Osteoblast (primary cell): ENCODE results near the gene DGKB. TPM values are rescaled to one million over a fixed set of nuclear protein-coding genes. Genes with fewer than 3 reads are reported as not detected.

ENCODE experiments used
- DNase-seq: peaks from one replicate; pipeline ENCODE4 v3.0.0; 2011; ENCODE audit warnings: low spot score, mixed read lengths; ENCODE audit not compliant: insufficient read length; ENCODE audit errors: missing footprints
- H2AFZ ChIP-seq: 2 replicates; pipeline ENCODE4 v1.6.0; 2011; ENCODE audit warnings: mild to moderate bottlenecking, low read length
- H3K27ac ChIP-seq: 2 replicates; pipeline ENCODE4 v1.5.1; 2011; ENCODE audit warnings: mild to moderate bottlenecking, low read depth, low read length, moderate library complexity
- H3K27me3 ChIP-seq: 2 replicates; pipeline ENCODE4 v1.6.0; 2012; ENCODE audit warnings: mild to moderate bottlenecking, control low read depth, inconsistent platforms, low read length, moderate library complexity; ENCODE audit not compliant: insufficient read depth
- H3K36me3 ChIP-seq: 2 replicates; pipeline ENCODE4 v1.5.1; 2011; ENCODE audit warnings: mild to moderate bottlenecking, low read length, control low read depth, moderate library complexity; ENCODE audit not compliant: insufficient read depth
- H3K4me1 ChIP-seq: 2 replicates; pipeline ENCODE4 v1.5.1; 2011; ENCODE audit warnings: mild to moderate bottlenecking, low read length, control low read depth, moderate library complexity; ENCODE audit not compliant: insufficient read depth
- H3K4me2 ChIP-seq: 2 replicates; pipeline ENCODE4 v1.6.0; 2011; ENCODE audit warnings: mild to moderate bottlenecking, low read length; ENCODE audit not compliant: insufficient read depth
- H3K4me3 ChIP-seq: fragments of 200-600 bp; sonication (generic); 3 replicates; pipeline ENCODE4 v1.5.1; 2012; ENCODE audit warnings: mild to moderate bottlenecking, low read length, inconsistent platforms; ENCODE audit not compliant: insufficient read depth
- H3K79me2 ChIP-seq: 2 replicates; pipeline ENCODE4 v1.6.0; 2012; ENCODE audit warnings: mild to moderate bottlenecking, low read length, control low read depth, inconsistent platforms; ENCODE audit not compliant: insufficient read depth
- H3K9me3 ChIP-seq: 2 replicates; pipeline ENCODE4 v1.5.1; 2011; ENCODE audit warnings: low read depth, low read length, control low read depth
- H4K20me1 ChIP-seq: 2 replicates; pipeline ENCODE4 v1.6.0; 2012; ENCODE audit warnings: mild to moderate bottlenecking, low read length, control low read depth; ENCODE audit not compliant: insufficient read depth
- CTCF ChIP-seq: IDR thresholded peaks from 2 replicates; pipeline ENCODE4 v1.5.1; 2011; ENCODE audit warnings: mild to moderate bottlenecking, low read depth, low read length, moderate library complexity; ENCODE audit errors: extremely low read depth
- total RNA-seq: library from RNA; depleted of rRNA; stranded (reverse); fragments of >200 nt; gene quantifications from 2 replicates; pipeline ENCODE4 v1.2.3, GENCODE V29; 2012

Gene DGKB
- total RNA-seq, 1 donor = 1.1 TPM

GRCh38 chr7:14229047-14229446 lies 673.5 kb downstream of the DGKB start:
- H3K36me3 ChIP-seq = no peaks in the 10 kb centered on the region
- no peaks in the 10 kb centered on the region for H3K4me1 ChIP-seq
- no peak overlapping the region for H3K27ac ChIP-seq
- H3K79me2 ChIP-seq = no peaks in the 10 kb centered on the region
- no peaks in the 10 kb centered on the region for H3K27me3 ChIP-seq
- H4K20me1 ChIP-seq = no peaks in the 10 kb centered on the region
- DNase-seq = no peak
- no peak overlapping the region for H3K4me3 ChIP-seq
- H2AFZ ChIP-seq = no peak overlapping the region
- H3K9me3 ChIP-seq = no peaks in the 10 kb centered on the region
- no peak for TF ChIP-seq CTCF
- H3K4me2 ChIP-seq = no peak overlapping the region

GRCh38 chr7:14228341-14228740 lies 674.2 kb downstream of the DGKB start:
- no peaks in the 10 kb centered on the region for H3K27me3 ChIP-seq
- no peak overlapping the region for H3K4me3 ChIP-seq
- no peak overlapping the region for H3K27ac ChIP-seq
- no peaks in the 10 kb centered on the region for H3K4me1 ChIP-seq
- no peaks in the 10 kb centered on the region for H3K9me3 ChIP-seq
- no peaks in the 10 kb centered on the region for H4K20me1 ChIP-seq
- no peak overlapping the region for H3K4me2 ChIP-seq
- no peak for TF ChIP-seq CTCF
- no peaks in the 10 kb centered on the region for H3K79me2 ChIP-seq
- H2AFZ ChIP-seq = no peak overlapping the region
- no peaks in the 10 kb centered on the region for H3K36me3 ChIP-seq
- no peak for DNase-seq

- Histone ChIP-seq H2AFZ (no peak overlapping the region), H3K4me1 (no peaks in the 10 kb centered on the region), H3K9me3 (no peaks in the 10 kb centered on the region), H3K4me2 (no peak overlapping the region), H3K36me3 (no peaks in the 10 kb centered on the region), H3K27ac (no peak overlapping the region), H3K79me2 (no peaks in the 10 kb centered on the region), H3K27me3 (no peaks in the 10 kb centered on the region), H3K4me3 (no peak overlapping the region), H4K20me1 (no peaks in the 10 kb centered on the region)
- DNase-seq = no peak
- TF ChIP-seq CTCF = no peak
These were observed 676.4 kb downstream of the DGKB start for GRCh38 chr7:14226126-14226525.

- Histone ChIP-seq H3K4me3 (no peak overlapping the region), H3K9me3 (no peaks in the 10 kb centered on the region), H2AFZ (no peak overlapping the region), H3K4me2 (no peak overlapping the region), H3K27ac (no peak overlapping the region), H3K4me1 (no peaks in the 10 kb centered on the region), H3K27me3 (no peaks in the 10 kb centered on the region), H4K20me1 (no peaks in the 10 kb centered on the region), H3K36me3 (no peaks in the 10 kb centered on the region), H3K79me2 (no peaks in the 10 kb centered on the region)
- TF ChIP-seq CTCF = no peak
- DNase-seq = no peak
These were observed 683.4 kb downstream of the DGKB start for GRCh38 chr7:14219125-14219524.
